Liver (tissue), 9 donors: ENCODE data around the gene RPS6KA5. TPM values are rescaled to one million over a fixed set of nuclear protein-coding genes. Genes with fewer than 3 reads are reported as not detected.
"Not testable (repeated sequence)": the region's sequence is repeated elsewhere in the genome, so short reads cannot be mapped to it uniquely, and the experiment has no call there.

Experiments
- DNase-seq: peaks from one replicate; pipeline ENCODE4 v3.0.0-alpha.2; 2017; ENCODE audit warnings: low spot score
- H3K27ac ChIP-seq, 2 donors: one replicate each; pipeline ENCODE4 v1.7.0; 2013; ENCODE audit warnings: inconsistent platforms in 2 of 2, low read length in 2 of 2, control low read depth in 1 of 2, low read depth in 1 of 2, mild to moderate bottlenecking in 1 of 2
- H3K27me3 ChIP-seq, 4 donors: one replicate each; pipeline versions ENCODE4 v1.6.1 to v1.7.0; 2013; ENCODE audit warnings: low read length in 3 of 4, inconsistent platforms in 1 of 4, mild to moderate bottlenecking in 1 of 4, moderate library complexity in 1 of 4; ENCODE audit not compliant: control insufficient read depth in 4 of 4, insufficient read depth in 4 of 4
- H3K36me3 ChIP-seq, 4 donors: one replicate each; pipeline versions ENCODE4 v1.6.1 to v1.7.0; 2013; ENCODE audit warnings: low read length in 3 of 4, mild to moderate bottlenecking in 3 of 4, low read depth in 1 of 4, moderate library complexity in 1 of 4; ENCODE audit not compliant: control insufficient read depth in 4 of 4, insufficient read depth in 3 of 4
- H3K4me1 ChIP-seq, 4 donors: one replicate each; pipeline versions ENCODE4 v1.6.1 to v1.7.0; 2013; ENCODE audit warnings: low read length in 3 of 4, mild to moderate bottlenecking in 3 of 4, moderate library complexity in 1 of 4; ENCODE audit not compliant: control insufficient read depth in 4 of 4, insufficient read depth in 4 of 4
- H3K4me3 ChIP-seq, 3 donors: one replicate each; pipeline versions ENCODE4 v1.6.1 to v1.7.0; 2013; ENCODE audit warnings: low read length in 3 of 3, control low read depth in 1 of 3, low read depth in 1 of 3, mild to moderate bottlenecking in 1 of 3
- H3K9ac ChIP-seq, 2 donors: one replicate each; pipeline ENCODE4 v1.7.0; 2013; ENCODE audit warnings: low read length in 2 of 2, mild to moderate bottlenecking in 2 of 2, moderate library complexity in 2 of 2, control low read depth in 1 of 2, low read depth in 1 of 2
- H3K9me3 ChIP-seq, 4 donors: one replicate each; pipeline versions ENCODE4 v1.6.1 to v1.7.0; 2013; ENCODE audit warnings: low read length in 3 of 4; ENCODE audit not compliant: control insufficient read depth in 4 of 4
- EGR1 ChIP-seq, 2 donors: IDR thresholded peaks; 2 replicates each; pipeline ENCODE4 v1.6.1; 2016 to 2018; ENCODE audit warnings: antibody characterized with exemption in 2 of 2, low read depth in 2 of 2
- FOXA2 ChIP-seq: IDR thresholded peaks from 2 replicates; pipeline ENCODE4 v1.6.1; 2016; ENCODE audit warnings: antibody characterized with exemption
- GABPA ChIP-seq, 2 donors: IDR thresholded peaks in 1 of 2; conservative IDR thresholded peaks in 1 of 2; 2 replicates each; pipeline ENCODE4 v1.6.1; 2016; ENCODE audit warnings: antibody characterized with exemption in 2 of 2, mild to moderate bottlenecking in 1 of 2, moderate library complexity in 1 of 2
- JUND ChIP-seq, 2 donors: IDR thresholded peaks; 2 replicates each; pipeline ENCODE4 v1.6.1; 2016; ENCODE audit warnings: antibody characterized with exemption in 2 of 2
- RAD21 ChIP-seq, 2 donors: IDR thresholded peaks; 2 replicates each; pipeline ENCODE4 v1.6.1; 2016; ENCODE audit warnings: antibody characterized with exemption in 2 of 2, mild to moderate bottlenecking in 2 of 2
- RXRA ChIP-seq, 2 donors: IDR thresholded peaks; 2 replicates each; pipeline ENCODE4 v1.6.1; 2017 to 2018; ENCODE audit warnings: antibody characterized with exemption in 2 of 2, mild to moderate bottlenecking in 1 of 2
- TAF1 ChIP-seq: conservative IDR thresholded peaks from 2 replicates; pipeline ENCODE4 v1.6.1; 2016; ENCODE audit warnings: antibody characterized with exemption, mild to moderate bottlenecking
- YY1 ChIP-seq: IDR thresholded peaks from 2 replicates; pipeline ENCODE4 v1.6.1; 2016; ENCODE audit warnings: antibody characterized with exemption, mild to moderate bottlenecking
- WGBS: extraction: QIAGEN DNeasy Blood & Tissue Kit; methylation state at CpG from one replicate; pipeline ENCODE4 v1.1.7; 2013; 5-methylcytosine and 5-hydroxymethylcytosine counted together
- polyA plus RNA-seq, 2 donors: library from polyadenylated mRNA; stranded (reverse) in 1 of 2; unstranded in 1 of 2; fragments of 200-250 nt in 1 of 2; fragments of >200 nt in 1 of 2; fragmentation: Nextera tagmentation in 1 of 2; extraction: Ambion mirVana in 1 of 2; gene quantifications; one replicate each; pipeline versions ENCODE4 v1.2.1 to v1.2.3, GENCODE V29; 2013 to 2015
- total RNA-seq, 2 donors: library from RNA; depleted of rRNA; stranded (reverse); fragments of >200 nt; gene quantifications; one replicate each; pipeline ENCODE4 v1.2.3, GENCODE V29; 2014
- TF ChIP-seq, protein P1 (sequence below): IDR thresholded peaks from 2 replicates; pipeline ENCODE4 v1.6.1; 2016; ENCODE audit warnings: antibody characterized with exemption, mild to moderate bottlenecking
- TF ChIP-seq, protein P2 (sequence below): fragments of 150-350 bp; IDR thresholded peaks from 2 replicates; pipeline ENCODE4 v1.5.1; 2017; ENCODE audit warnings: improper control_type of control experiment, low read depth, low read length; ENCODE audit not compliant: missing input control
- TF ChIP-seq, protein P3 (sequence below): IDR thresholded peaks from 2 replicates; pipeline ENCODE4 v1.6.1; 2016; ENCODE audit warnings: antibody characterized with exemption
- TF ChIP-seq, protein P4 (sequence below): IDR thresholded peaks from 2 replicates; pipeline ENCODE4 v1.6.1; 2016; ENCODE audit warnings: antibody characterized with exemption
- donor health status: healthy.
- donor health status: healthy.
- donor health status: healthy.
- donor health status: healthy.
- donor health status: healthy.

Gene RPS6KA5
- total and polyA plus RNA-seq, 4 donors, result 0.52 to 2.3 (median 1.3) TPM

DNA sequence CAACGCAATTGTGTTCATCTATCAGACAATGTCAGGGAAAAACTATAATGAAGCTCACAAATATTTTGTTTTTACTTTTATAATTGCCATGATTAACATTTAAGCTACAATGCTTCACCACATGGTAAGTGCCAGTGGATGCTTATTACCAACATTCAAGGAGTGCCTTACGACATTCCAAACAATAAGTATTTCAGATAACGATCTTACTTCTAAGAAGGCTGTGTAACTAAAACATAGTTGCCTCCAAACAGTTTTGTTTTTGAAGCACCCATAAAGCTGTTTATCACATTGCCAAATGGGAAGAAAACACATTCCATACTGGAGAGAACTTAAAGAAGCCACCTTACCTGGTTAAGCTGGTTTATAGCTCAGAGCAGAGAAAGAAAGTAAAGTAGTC, 78.8 kb downstream of the RPS6KA5 start:
- no peak for DNase-seq
- no peak overlapping the region for H3K9ac ChIP-seq
- no peaks in the 10 kb centered on the region for H3K27me3 ChIP-seq
- H3K4me1 ChIP-seq, result no peaks in the 10 kb centered on the region
- no peak for TF ChIP-seq EGR1 (IDR thresholded peaks at IDR 0.05; ENCODE audit: low read depth in 2 of 2)
- TF ChIP-seq, protein P1, sequence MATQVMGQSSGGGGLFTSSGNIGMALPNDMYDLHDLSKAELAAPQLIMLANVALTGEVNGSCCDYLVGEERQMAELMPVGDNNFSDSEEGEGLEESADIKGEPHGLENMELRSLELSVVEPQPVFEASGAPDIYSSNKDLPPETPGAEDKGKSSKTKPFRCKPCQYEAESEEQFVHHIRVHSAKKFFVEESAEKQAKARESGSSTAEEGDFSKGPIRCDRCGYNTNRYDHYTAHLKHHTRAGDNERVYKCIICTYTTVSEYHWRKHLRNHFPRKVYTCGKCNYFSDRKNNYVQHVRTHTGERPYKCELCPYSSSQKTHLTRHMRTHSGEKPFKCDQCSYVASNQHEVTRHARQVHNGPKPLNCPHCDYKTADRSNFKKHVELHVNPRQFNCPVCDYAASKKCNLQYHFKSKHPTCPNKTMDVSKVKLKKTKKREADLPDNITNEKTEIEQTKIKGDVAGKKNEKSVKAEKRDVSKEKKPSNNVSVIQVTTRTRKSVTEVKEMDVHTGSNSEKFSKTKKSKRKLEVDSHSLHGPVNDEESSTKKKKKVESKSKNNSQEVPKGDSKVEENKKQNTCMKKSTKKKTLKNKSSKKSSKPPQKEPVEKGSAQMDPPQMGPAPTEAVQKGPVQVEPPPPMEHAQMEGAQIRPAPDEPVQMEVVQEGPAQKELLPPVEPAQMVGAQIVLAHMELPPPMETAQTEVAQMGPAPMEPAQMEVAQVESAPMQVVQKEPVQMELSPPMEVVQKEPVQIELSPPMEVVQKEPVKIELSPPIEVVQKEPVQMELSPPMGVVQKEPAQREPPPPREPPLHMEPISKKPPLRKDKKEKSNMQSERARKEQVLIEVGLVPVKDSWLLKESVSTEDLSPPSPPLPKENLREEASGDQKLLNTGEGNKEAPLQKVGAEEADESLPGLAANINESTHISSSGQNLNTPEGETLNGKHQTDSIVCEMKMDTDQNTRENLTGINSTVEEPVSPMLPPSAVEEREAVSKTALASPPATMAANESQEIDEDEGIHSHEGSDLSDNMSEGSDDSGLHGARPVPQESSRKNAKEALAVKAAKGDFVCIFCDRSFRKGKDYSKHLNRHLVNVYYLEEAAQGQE, result no peak
- TF ChIP-seq, protein P2, sequence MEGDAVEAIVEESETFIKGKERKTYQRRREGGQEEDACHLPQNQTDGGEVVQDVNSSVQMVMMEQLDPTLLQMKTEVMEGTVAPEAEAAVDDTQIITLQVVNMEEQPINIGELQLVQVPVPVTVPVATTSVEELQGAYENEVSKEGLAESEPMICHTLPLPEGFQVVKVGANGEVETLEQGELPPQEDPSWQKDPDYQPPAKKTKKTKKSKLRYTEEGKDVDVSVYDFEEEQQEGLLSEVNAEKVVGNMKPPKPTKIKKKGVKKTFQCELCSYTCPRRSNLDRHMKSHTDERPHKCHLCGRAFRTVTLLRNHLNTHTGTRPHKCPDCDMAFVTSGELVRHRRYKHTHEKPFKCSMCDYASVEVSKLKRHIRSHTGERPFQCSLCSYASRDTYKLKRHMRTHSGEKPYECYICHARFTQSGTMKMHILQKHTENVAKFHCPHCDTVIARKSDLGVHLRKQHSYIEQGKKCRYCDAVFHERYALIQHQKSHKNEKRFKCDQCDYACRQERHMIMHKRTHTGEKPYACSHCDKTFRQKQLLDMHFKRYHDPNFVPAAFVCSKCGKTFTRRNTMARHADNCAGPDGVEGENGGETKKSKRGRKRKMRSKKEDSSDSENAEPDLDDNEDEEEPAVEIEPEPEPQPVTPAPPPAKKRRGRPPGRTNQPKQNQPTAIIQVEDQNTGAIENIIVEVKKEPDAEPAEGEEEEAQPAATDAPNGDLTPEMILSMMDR, result no peak
- TF ChIP-seq RXRA (IDR thresholded peaks at IDR 0.05), result no peak
- no peak for TF ChIP-seq RAD21 (IDR thresholded peaks at IDR 0.05)
- TF ChIP-seq TAF1, result no peak
- TF ChIP-seq, protein P3, sequence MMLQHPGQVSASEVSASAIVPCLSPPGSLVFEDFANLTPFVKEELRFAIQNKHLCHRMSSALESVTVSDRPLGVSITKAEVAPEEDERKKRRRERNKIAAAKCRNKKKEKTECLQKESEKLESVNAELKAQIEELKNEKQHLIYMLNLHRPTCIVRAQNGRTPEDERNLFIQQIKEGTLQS, result no peak
- TF ChIP-seq, protein P4, sequence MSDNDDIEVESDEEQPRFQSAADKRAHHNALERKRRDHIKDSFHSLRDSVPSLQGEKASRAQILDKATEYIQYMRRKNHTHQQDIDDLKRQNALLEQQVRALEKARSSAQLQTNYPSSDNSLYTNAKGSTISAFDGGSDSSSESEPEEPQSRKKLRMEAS, result no peak
- no peak for TF ChIP-seq YY1
- TF ChIP-seq GABPA (IDR thresholded peaks at IDR 0.05 in 1 of 2, conservative IDR thresholded peaks at IDR 0.05 in 1 of 2), result no peak
- H3K36me3 ChIP-seq, result no peaks in the 10 kb centered on the region
- H3K9me3 ChIP-seq, result no peaks in the 10 kb centered on the region
- 94% methylated on average over 3 of the region's 3 CpGs for WGBS
- H3K4me3 ChIP-seq, result no peak overlapping the region
- H3K27ac ChIP-seq, result no peak overlapping the region

DNA sequence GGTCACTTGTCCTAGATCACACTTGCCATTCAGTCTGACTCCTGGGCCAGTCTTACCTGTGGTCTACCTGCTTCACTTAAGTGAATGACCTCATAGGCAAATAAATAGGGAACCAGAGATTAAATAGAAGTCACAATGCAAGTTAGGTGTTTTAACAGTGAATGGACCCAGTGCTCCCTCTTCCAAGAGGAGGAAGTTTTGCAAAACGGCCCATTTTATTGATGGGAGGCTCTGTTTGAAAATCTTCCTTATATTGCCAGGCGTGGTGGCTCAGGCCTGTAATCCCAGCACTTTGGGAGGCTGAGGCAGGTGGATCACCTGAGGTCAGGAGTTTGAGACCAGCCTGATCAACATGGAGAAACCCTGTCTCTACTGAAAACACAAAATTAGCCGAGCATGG, 79.8 kb downstream of the RPS6KA5 start:
- not testable (repeated sequence) for H3K4me1 ChIP-seq, H3K36me3 ChIP-seq, H3K27me3 ChIP-seq, H3K27ac ChIP-seq, H3K9me3 ChIP-seq, H3K9ac ChIP-seq, H3K4me3 ChIP-seq, DNase-seq
- WGBS, result 92% methylated on average over 3 of the region's 3 CpGs

DNA sequence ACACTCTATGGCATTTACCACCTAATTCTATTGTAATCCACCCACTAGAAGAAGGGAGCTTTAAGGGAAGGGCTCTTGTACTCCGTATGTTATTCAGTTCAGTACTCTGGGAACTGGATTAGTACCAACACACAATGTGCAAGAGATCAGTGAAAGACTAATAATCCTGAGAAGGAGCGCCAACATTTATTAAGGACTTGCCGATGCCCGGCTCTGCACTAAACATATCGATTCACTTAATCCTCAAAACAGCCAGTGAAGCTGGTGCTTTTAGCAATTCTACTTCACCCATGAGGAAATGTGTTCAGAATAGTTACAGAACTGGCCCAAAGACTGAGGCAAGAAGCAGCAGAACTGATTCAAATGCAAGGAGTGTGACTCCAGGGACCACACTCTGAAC, 80.9 kb downstream of the RPS6KA5 start:
- Histone ChIP-seq H3K27ac (no peak overlapping the region), H3K9me3 (no peaks in the 10 kb centered on the region), H3K9ac (no peak overlapping the region), H3K4me3 (no peak overlapping the region), H3K27me3 (no peaks in the 10 kb centered on the region), H3K4me1 (no peaks in the 10 kb centered on the region), H3K36me3 (no peaks in the 10 kb centered on the region)
- no peak for DNase-seq
- 93% methylated on average over 5 of the region's 5 CpGs for WGBS
- TF ChIP-seq RAD21 (IDR thresholded peaks at IDR 0.05) (no peak), FOXA2 (no peak), JUND (IDR thresholded peaks at IDR 0.05) (no peak), GABPA (IDR thresholded peaks at IDR 0.05 in 1 of 2, conservative IDR thresholded peaks at IDR 0.05 in 1 of 2) (no peak), YY1 (no peak)
- TF ChIP-seq, protein P4, result no peak
- TF ChIP-seq, protein P2, result no peak
- TF ChIP-seq, protein P3, result no peak
